HepG2 (cell line): Measurements from ENCODE around the gene LYRM4. TPM values are rescaled to one million over a fixed set of nuclear protein-coding genes. Genes with fewer than 3 reads are reported as not detected.

Experiments
- ATF3 ChIP-seq: sonication (generic); formaldehyde crosslinking; IDR thresholded peaks from 2 replicates; pipeline ENCODE4 v1.4.0; 2020; ENCODE audit warnings: missing genetic modification reagents
- CENPX ChIP-seq: sonication (generic); formaldehyde crosslinking; IDR thresholded peaks from 2 replicates; pipeline ENCODE4 v1.9.0; 2021; ENCODE audit warnings: mild to moderate bottlenecking, missing genetic modification reagents, moderate library complexity
- FOSL2 ChIP-seq: sonication (generic); formaldehyde crosslinking; IDR thresholded peaks from 2 replicates; pipeline ENCODE4 v1.4.0; 2020; ENCODE audit warnings: missing genetic modification reagents
- FOXJ3 ChIP-seq: sonication (generic); formaldehyde crosslinking; IDR thresholded peaks from 2 replicates; pipeline ENCODE4 v1.4.0; 2020; ENCODE audit warnings: missing genetic modification reagents, mild to moderate bottlenecking, borderline replicate concordance
- HDAC1 ChIP-seq: sonication (generic); formaldehyde crosslinking; IDR thresholded peaks from 2 replicates; pipeline ENCODE4 v1.5.1; 2020; ENCODE audit warnings: mild to moderate bottlenecking, missing genetic modification reagents
- HOXA9 ChIP-seq: sonication (generic); formaldehyde crosslinking; IDR thresholded peaks from 2 replicates; pipeline ENCODE4 v1.8.1; 2022; ENCODE audit warnings: missing genetic modification reagents, mild to moderate bottlenecking, moderate library complexity, borderline replicate concordance
- MXI1 ChIP-seq: IDR thresholded peaks from 3 replicates; pipeline ENCODE4 v1.6.1; 2012; ENCODE audit warnings: low read depth, low read length, inconsistent platforms, borderline replicate concordance
- MYC ChIP-seq: sonication (generic); formaldehyde crosslinking; IDR thresholded peaks from 2 replicates; pipeline ENCODE4 v1.9.0; 2021; ENCODE audit warnings: missing genetic modification reagents, borderline replicate concordance
- ONECUT2 ChIP-seq: sonication (generic); formaldehyde crosslinking; IDR thresholded peaks from 2 replicates; pipeline ENCODE4 v1.4.0; 2020; ENCODE audit warnings: missing genetic modification reagents
- PBX3 ChIP-seq: sonication (generic); formaldehyde crosslinking; IDR thresholded peaks from 2 replicates; pipeline ENCODE4 v1.8.1; 2023; ENCODE audit warnings: missing genetic modification reagents, inconsistent platforms, borderline replicate concordance
- SNAI1 ChIP-seq: sonication (generic); formaldehyde crosslinking; IDR thresholded peaks from 2 replicates; pipeline ENCODE4 v1.5.0; 2020; ENCODE audit warnings: mild to moderate bottlenecking, missing genetic modification reagents, borderline replicate concordance
- TRIM24 ChIP-seq: sonication (generic); formaldehyde crosslinking; IDR thresholded peaks from 2 replicates; pipeline ENCODE4 v1.8.0; 2022; ENCODE audit warnings: mild to moderate bottlenecking, missing genetic modification reagents
- ZFP82 ChIP-seq: sonication (generic); formaldehyde crosslinking; IDR thresholded peaks from 2 replicates; pipeline ENCODE4 v1.5.1; 2020; ENCODE audit warnings: mild to moderate bottlenecking, missing genetic modification reagents, borderline replicate concordance
- ZNF24 ChIP-seq: fragments of 450-650 bp; IDR thresholded peaks from 2 replicates; pipeline ENCODE4 v1.6.1; 2017; ENCODE audit warnings: antibody characterized with exemption, mild to moderate bottlenecking
- ZNF331 ChIP-seq: sonication (generic); formaldehyde crosslinking; IDR thresholded peaks from 2 replicates; pipeline ENCODE4 v1.4.0; 2020; ENCODE audit warnings: missing genetic modification reagents
- ZNF431 ChIP-seq: sonication (generic); formaldehyde crosslinking; IDR thresholded peaks from 2 replicates; pipeline ENCODE4 v1.9.0; 2022; ENCODE audit warnings: missing genetic modification reagents, low read depth, mild to moderate bottlenecking, borderline replicate concordance
- ZNF510 ChIP-seq: sonication (generic); formaldehyde crosslinking; IDR thresholded peaks from 2 replicates; pipeline ENCODE4 v1.4.0; 2020; ENCODE audit warnings: low read depth, mild to moderate bottlenecking, missing genetic modification reagents
- ZNF543 ChIP-seq: sonication (generic); formaldehyde crosslinking; IDR thresholded peaks from 2 replicates; pipeline ENCODE4 v1.4.0; 2020; ENCODE audit warnings: mild to moderate bottlenecking, missing genetic modification reagents
- ZNF644 ChIP-seq: IDR thresholded peaks from 2 replicates; pipeline ENCODE4 v1.6.1; 2016; ENCODE audit warnings: low read depth
- ZNF720 ChIP-seq: sonication (generic); formaldehyde crosslinking; IDR thresholded peaks from 2 replicates; pipeline ENCODE4 v1.4.0; 2020; ENCODE audit warnings: missing genetic modification reagents
- polyA plus RNA-seq, 8 experiments: library from polyadenylated mRNA; depleted of rRNA in 3 of 8; stranded (reverse) in 7 of 8; unstranded in 1 of 8; fragments of >200 nt; fragmentation: Illumina TruSeq in 4 of 8; extraction: Trizol in 4 of 8; gene quantifications; 2 replicates each; pipeline versions ENCODE4 v1.2.1 to v1.2.3, GENCODE V29; 2011 to 2016; ENCODE audit warnings: low read depth in 4 of 8, missing spikeins in 1 of 8, mixed read lengths in 1 of 8; ENCODE audit not compliant: insufficient read depth in 1 of 8
- total RNA-seq, 5 experiments: library from RNA; depleted of rRNA; stranded (reverse); fragments of >200 nt; fragmentation: Illumina TruSeq; extraction: Trizol; gene quantifications; 2 replicates each; pipeline ENCODE4 v1.2.3, GENCODE V29; 2016; ENCODE audit warnings: low read depth in 1 of 5
- TF ChIP-seq, protein P1 (sequence below): IDR thresholded peaks from 2 replicates; pipeline ENCODE4 v1.6.1; 2018; ENCODE audit warnings: missing genetic modification reagents, mild to moderate bottlenecking, missing compliant biosample characterization
- TF ChIP-seq, protein P2 (sequence below): sonication (generic); formaldehyde crosslinking; IDR thresholded peaks from 2 replicates; pipeline ENCODE4 v1.4.0; 2020; ENCODE audit warnings: mild to moderate bottlenecking, missing genetic modification reagents
- TF ChIP-seq, protein P3 (sequence below): sonication (generic); formaldehyde crosslinking; IDR thresholded peaks from 2 replicates; pipeline ENCODE4 v1.5.0; 2020; ENCODE audit warnings: mild to moderate bottlenecking, missing genetic modification reagents, borderline replicate concordance

LYRM4 gene
- total and polyA plus RNA-seq, 2 of the 13 experiments (the other 11 are each of a cell fraction or from before 2014, with no cell fraction given): 64.6 to 67.5 TPM

- TF ChIP-seq PBX3 (CRISPR knock-in tag): no peak
- TF ChIP-seq FOSL2 (CRISPR knock-in tag): no peak
- TF ChIP-seq MYC (CRISPR knock-in tag): no peak
- no peak for TF ChIP-seq ZNF24
- TF ChIP-seq FOXJ3 (CRISPR knock-in tag): no peak
- no peak; the same call in 1 of the 2 replicates for TF ChIP-seq ZNF510 (CRISPR knock-in tag)
- TF ChIP-seq, protein P1, sequence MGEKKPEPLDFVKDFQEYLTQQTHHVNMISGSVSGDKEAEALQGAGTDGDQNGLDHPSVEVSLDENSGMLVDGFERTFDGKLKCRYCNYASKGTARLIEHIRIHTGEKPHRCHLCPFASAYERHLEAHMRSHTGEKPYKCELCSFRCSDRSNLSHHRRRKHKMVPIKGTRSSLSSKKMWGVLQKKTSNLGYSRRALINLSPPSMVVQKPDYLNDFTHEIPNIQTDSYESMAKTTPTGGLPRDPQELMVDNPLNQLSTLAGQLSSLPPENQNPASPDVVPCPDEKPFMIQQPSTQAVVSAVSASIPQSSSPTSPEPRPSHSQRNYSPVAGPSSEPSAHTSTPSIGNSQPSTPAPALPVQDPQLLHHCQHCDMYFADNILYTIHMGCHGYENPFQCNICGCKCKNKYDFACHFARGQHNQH (CRISPR knock-in tag): no peak
- no peak for TF ChIP-seq ZFP82 (CRISPR knock-in tag)
- no peak for TF ChIP-seq ZNF543 (CRISPR knock-in tag)
- no peak for TF ChIP-seq ONECUT2 (CRISPR knock-in tag)
- TF ChIP-seq ZNF720 (CRISPR knock-in tag): peak; percentile 21; the same call in 1 of the 2 replicates
- TF ChIP-seq MXI1: no peak
- no peak for TF ChIP-seq CENPX
- no peak for TF ChIP-seq ZNF331 (CRISPR knock-in tag)
- no peak for TF ChIP-seq TRIM24 (CRISPR knock-in tag)
- no peak for TF ChIP-seq ATF3 (CRISPR knock-in tag)
- no peak for TF ChIP-seq ZNF431 (CRISPR knock-in tag)
- TF ChIP-seq, protein P2, sequence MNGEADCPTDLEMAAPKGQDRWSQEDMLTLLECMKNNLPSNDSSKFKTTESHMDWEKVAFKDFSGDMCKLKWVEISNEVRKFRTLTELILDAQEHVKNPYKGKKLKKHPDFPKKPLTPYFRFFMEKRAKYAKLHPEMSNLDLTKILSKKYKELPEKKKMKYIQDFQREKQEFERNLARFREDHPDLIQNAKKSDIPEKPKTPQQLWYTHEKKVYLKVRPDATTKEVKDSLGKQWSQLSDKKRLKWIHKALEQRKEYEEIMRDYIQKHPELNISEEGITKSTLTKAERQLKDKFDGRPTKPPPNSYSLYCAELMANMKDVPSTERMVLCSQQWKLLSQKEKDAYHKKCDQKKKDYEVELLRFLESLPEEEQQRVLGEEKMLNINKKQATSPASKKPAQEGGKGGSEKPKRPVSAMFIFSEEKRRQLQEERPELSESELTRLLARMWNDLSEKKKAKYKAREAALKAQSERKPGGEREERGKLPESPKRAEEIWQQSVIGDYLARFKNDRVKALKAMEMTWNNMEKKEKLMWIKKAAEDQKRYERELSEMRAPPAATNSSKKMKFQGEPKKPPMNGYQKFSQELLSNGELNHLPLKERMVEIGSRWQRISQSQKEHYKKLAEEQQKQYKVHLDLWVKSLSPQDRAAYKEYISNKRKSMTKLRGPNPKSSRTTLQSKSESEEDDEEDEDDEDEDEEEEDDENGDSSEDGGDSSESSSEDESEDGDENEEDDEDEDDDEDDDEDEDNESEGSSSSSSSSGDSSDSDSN (CRISPR knock-in tag): no peak
- TF ChIP-seq, protein P3, sequence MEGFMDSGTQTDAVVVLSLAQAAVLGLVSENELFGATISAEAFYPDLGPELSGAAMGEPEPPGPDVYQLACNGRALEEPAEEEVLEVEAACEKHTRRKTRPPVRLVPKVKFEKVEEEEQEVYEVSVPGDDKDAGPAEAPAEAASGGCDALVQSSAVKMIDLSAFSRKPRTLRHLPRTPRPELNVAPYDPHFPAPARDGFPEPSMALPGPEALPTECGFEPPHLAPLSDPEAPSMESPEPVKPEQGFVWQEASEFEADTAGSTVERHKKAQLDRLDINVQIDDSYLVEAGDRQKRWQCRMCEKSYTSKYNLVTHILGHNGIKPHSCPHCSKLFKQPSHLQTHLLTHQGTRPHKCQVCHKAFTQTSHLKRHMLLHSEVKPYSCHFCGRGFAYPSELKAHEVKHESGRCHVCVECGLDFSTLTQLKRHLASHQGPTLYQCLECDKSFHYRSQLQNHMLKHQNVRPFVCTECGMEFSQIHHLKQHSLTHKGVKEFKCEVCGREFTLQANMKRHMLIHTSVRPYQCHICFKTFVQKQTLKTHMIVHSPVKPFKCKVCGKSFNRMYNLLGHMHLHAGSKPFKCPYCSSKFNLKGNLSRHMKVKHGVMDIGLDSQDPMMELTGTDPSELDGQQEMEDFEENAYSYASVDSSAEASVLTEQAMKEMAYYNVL: no peak
- no peak for TF ChIP-seq ZNF644 (CRISPR knock-in tag)
- no peak for TF ChIP-seq SNAI1 (CRISPR knock-in tag)
- TF ChIP-seq HDAC1: no peak
- TF ChIP-seq HOXA9 (CRISPR knock-in tag): no peak
These were observed 175.7 kb downstream of the LYRM4 start, which contains the start of gene PPP1R3G (continued) for GRCh38 chr6:5084781-5085647.
